ENCODE data around the gene CDK11B.
"Not testable (repeated sequence)": the region's sequence is repeated elsewhere in the genome, so short reads cannot be mapped to it uniquely, and the experiment has no call there.

Gene CDK11B

DNA sequence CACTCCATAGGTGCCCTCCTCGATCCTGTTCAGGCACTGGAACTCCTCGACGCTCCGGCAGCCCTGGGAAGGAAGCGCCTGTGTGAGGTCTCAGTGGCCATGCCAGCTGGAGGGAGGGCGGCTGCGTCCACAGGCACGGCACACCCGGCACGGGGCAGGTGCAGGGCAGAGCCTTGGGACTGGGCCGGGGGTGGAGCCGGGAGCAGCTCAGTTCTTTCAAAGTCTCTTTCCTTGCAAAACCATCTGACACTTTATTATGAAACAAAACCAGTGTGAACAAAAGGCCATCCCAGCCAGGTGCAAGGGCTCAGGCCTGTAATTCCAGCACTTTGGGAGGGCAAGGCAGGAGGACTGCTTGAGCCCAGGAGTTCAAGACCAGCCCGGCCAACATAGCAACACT is 20.3 kb downstream of the CDK11B start:
- H3K27ac ChIP-seq (ENCODE audit: low read length); H3K36me3 ChIP-seq (ENCODE audit: insufficient read depth, low read depth, low read length); H3K27me3 ChIP-seq (ENCODE audit: insufficient read depth, low read length); H3K9me3 ChIP-seq (ENCODE audit: insufficient read depth, low read depth, low read length); H3K4me1 ChIP-seq (ENCODE audit: insufficient read depth, low read length); H3K9ac ChIP-seq (ENCODE audit: low read depth, low read length); H3K4me3 ChIP-seq (ENCODE audit: low read length): not testable (repeated sequence)

DNA sequence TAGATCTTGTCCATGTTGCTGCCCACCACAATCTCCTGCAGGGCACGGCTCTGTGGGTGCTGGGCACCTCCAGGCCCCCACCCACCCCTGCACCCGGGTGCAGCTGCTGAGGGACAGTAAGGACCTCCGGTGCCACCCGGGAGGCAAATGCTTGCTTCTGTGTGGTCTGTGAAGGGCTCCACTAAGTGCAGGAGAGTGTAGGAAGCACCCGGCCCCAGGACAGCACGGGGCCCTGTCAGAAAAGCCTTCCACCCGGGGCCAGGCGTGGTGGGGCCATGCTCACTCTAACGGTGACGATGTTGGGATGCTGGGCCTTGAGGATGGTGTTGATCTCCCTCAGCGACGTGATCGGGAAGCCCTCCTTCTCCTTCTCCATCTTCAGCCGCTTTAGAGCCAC is 21.3 kb downstream of the CDK11B start:
- H3K9me3 ChIP-seq (ENCODE audit: insufficient read depth, low read depth, low read length); H3K4me1 ChIP-seq (ENCODE audit: insufficient read depth, low read length); H3K9ac ChIP-seq (ENCODE audit: low read depth, low read length); H3K36me3 ChIP-seq (ENCODE audit: insufficient read depth, low read depth, low read length); H3K27me3 ChIP-seq (ENCODE audit: insufficient read depth, low read length); H3K27ac ChIP-seq (ENCODE audit: low read length); H3K4me3 ChIP-seq (ENCODE audit: low read length): not testable (repeated sequence)

DNA sequence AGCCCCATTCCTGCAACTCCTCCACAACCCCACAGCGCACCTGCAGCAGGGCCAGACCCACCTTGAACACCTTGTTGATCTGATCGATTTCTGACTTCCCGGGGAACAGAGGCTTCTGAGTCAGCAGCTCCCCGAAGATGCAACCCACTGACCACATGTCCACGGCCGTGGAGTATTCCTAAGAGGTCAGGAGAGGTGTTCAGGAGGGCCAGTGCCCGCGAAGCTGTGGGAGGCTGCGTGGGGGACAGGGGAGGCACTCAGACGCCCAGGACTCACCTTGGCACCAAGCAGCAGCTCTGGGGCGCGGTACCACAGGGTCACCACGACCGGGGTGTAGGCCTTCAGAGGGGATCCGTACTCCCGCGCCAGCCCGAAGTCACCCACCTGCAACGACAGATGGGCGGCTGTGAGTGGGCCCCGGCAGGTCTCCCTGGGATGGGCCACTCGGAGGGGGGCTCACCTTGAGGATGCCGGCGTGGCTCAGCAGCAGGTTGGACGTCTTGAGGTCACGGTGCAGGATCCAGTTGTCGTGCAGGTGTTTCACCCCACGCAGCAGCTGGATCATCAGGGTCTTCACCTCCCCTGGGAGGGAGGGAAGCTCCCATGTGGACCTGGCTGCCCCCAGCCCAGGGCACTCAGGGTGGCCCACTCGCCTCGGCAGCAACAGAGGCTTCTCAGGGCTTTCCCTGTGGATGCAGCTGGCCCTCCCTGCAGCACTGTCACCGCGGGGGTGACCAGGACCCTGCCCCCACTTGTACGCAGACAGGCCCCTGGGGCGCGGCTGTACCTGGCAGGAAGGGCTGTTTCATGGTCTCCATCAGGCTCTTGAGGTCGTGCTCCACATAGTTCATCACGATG is 22.0 kb downstream of the CDK11B start:
- H3K4me1 ChIP-seq (ENCODE audit: insufficient read depth, low read length); H3K9me3 ChIP-seq (ENCODE audit: insufficient read depth, low read depth, low read length); H3K9ac ChIP-seq (ENCODE audit: low read depth, low read length); H3K27me3 ChIP-seq (ENCODE audit: insufficient read depth, low read length); H3K27ac ChIP-seq (ENCODE audit: low read length); H3K36me3 ChIP-seq (ENCODE audit: insufficient read depth, low read depth, low read length); H3K4me3 ChIP-seq (ENCODE audit: low read length): not testable (repeated sequence)

DNA sequence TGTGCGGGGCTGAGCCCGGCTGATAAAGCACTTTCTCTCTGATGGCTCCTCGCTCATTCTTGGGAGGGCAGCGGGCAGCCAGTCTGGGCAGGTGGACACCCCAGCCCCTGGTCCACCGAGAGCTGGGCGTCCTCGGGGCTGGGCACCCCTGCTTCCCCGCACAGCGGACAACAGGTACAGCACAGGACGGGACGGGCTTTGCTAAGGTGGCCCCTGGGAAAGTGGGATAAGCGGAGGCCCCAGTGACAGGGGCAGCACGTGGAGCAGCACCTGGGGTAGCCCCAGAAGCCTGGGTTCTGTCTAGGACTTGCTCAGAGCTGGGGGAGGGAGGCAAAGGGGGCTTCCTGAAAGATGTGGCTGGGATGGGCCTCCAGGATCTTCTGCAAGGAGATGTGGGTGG is 24.2 kb downstream of the CDK11B start:
- not testable (repeated sequence) for H3K9ac ChIP-seq (ENCODE audit: low read depth, low read length); H3K4me1 ChIP-seq (ENCODE audit: insufficient read depth, low read length); H3K9me3 ChIP-seq (ENCODE audit: insufficient read depth, low read depth, low read length); H3K36me3 ChIP-seq (ENCODE audit: insufficient read depth, low read depth, low read length); H3K27ac ChIP-seq (ENCODE audit: low read length); H3K4me3 ChIP-seq (ENCODE audit: low read length)
- H3K27me3 ChIP-seq (ENCODE audit: insufficient read depth, low read length) = peaks cover 23% of the 10 kb centered on the region

DNA sequence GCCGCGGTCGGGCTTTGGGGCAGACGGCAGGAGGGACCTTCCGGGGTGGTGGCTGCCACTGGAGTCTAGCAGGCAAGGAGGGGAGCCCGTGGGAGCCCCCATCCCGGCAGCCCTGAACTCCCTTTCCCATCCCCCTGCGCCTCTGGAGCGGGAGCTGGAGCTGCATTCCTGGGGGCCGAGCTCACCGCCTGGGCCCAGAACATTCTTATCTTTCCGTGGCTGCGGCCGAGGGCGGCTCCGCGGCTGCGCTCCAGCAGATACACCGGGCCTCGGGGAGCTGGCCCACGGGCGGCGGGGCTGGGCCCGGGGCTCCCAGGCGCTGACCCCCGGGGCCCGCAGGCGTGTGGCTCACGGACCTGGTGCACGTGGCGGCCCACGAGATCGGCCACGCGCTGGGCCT is 25.4 kb downstream of the CDK11B start:
- H3K36me3 ChIP-seq (ENCODE audit: insufficient read depth, low read depth, low read length); H3K9ac ChIP-seq (ENCODE audit: low read depth, low read length); H3K27ac ChIP-seq (ENCODE audit: low read length); H3K4me1 ChIP-seq (ENCODE audit: insufficient read depth, low read length); H3K9me3 ChIP-seq (ENCODE audit: insufficient read depth, low read depth, low read length); H3K4me3 ChIP-seq (ENCODE audit: low read length): not testable (repeated sequence)
- peaks cover 23% of the 10 kb centered on the region for H3K27me3 ChIP-seq (ENCODE audit: insufficient read depth, low read length)

DNA sequence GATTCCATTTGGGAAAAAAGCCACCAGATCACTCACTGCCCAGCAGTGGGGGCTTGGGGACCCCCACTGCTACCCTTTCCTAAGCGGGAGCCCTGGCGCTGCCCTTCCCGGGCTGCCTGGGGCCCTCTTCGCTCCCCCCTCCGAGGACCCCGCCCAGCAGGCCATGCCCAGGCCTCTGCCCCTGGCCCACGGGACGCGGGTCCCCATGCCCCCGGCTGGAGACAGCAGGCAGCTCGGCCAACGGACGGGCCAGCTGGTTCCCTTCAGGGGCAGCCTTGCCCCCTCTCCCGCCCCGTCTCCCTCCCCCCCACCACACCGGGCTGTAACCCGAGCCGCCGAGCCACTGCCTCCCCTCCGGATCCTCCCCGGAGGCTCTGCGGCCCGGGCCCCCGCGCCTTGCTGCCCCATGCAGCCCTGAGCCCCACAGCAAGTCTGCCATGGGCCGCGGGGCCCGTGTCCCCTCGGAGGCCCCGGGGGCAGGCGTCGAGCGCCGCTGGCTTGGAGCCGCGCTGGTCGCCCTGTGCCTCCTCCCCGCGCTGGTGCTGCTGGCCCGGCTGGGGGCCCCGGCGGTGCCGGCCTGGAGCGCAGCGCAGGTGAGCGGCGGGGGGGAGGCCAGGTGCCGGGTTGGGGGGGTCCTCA is 26.9 kb downstream of the CDK11B start, which contains the start of gene MMP23B:
Gene MMP23B, plus strand, starts transcription at position 392 of the 639 bp plus-strand sequence. Its CDS starts 46 bp downstream, at position 438.
- Histone ChIP-seq H3K36me3 (ENCODE audit: insufficient read depth, low read depth, low read length) (peaks cover 6% of the 10 kb centered on the region; the same call in 1 of the 2 replicates), H3K27ac (ENCODE audit: low read length) (no peak within 1 kb of the TSS), H3K27me3 (ENCODE audit: insufficient read depth, low read length) (peaks cover 23% of the 10 kb centered on the region), H3K4me1 (ENCODE audit: insufficient read depth, low read length) (no peaks in the 10 kb centered on the region), H3K4me3 (ENCODE audit: low read length) (peak within 1 kb of the TSS; percentile 30; the same call in 1 of the 2 replicates), H3K9ac (ENCODE audit: low read depth, low read length) (no peak within 1 kb of the TSS), H3K9me3 (ENCODE audit: insufficient read depth, low read depth, low read length) (no peaks in the 10 kb centered on the region)

DNA sequence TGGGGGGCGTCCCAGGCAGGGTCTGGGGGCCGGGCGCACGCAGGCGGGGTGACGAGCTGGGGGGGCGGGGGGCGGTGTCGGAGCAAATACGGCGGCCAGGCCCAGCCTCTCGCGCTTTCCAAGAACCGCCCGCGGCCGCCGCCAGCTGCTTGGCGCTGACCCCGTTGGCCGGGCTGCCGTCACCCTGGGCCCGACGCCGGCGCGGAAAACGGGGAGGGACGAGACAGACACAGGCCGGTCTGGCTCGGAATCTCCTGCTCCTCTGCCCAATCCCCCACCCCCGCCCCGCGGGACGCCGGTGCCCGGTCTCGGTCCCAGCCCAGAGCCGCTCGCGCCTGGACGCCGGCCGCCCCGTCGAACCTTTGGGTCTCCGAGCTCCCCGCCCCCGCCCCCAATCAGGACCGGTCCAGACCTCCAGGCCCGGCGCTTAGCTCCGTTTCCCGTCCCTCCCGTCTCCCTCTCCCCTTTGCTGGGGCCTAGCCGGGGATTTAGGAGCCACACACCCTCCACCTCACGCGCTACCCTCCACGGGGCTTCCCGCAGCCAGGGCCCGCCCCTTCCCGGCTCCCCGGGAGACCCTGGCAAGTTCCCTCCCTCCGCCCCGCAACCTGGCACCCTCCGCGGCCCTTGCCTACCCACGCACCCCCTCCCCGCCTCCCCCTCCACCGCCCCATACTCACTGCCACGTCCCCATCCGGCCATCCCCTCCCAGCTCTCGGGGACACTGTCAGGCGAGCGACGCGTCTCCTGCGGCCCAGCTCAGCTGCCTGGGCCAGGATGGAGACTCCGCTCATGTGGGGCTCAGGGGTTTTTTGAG is 27.6 kb downstream of the CDK11B start:
- Histone ChIP-seq H3K9ac (ENCODE audit: low read depth, low read length) (no peak overlapping the region), H3K27ac (ENCODE audit: low read length) (no peak overlapping the region), H3K4me3 (ENCODE audit: low read length) (peak overlapping the region; percentile 30; the same call in 1 of the 2 replicates)

DNA sequence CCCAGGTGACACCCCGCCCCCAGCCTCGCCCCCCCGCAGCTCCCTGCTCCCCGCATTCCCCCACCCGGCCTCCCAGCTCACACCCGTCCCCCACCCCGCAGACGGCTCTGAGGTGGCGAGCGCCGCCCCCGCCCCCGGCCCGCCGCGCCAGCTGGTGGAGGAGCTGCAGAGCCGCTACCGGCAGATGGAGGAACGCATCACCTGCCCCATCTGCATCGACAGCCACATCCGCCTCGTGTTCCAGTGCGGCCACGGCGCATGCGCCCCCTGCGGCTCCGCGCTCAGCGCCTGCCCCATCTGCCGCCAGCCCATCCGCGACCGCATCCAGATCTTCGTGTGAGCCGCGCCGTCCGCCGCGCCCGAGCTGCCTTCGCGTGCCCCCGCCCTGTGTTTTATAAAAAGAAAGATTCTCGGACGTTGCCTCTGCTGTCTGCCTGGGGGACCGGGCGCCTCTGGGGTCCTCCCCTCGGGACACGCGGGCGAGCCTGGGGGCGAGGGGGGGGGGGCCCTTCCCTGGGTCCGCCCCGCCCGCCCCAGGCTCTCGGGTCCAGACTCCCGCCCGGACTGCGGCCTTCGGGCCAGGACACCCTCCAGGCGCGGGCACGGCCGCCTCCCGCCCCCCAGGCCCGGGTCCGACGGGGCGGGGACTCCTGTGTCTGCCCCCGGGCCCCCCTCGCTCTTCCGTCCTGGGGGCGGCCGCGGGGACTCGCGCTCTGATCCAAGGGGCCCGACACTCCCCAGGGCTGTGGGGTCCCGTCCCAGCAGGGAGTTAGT is 28.4 kb downstream of the CDK11B start:
- Histone ChIP-seq H3K9me3 (ENCODE audit: insufficient read depth, low read depth, low read length) (no peaks in the 10 kb centered on the region), H3K4me3 (ENCODE audit: low read length) (no peak overlapping the region), H3K27me3 (ENCODE audit: insufficient read depth, low read length) (peaks cover 23% of the 10 kb centered on the region), H3K9ac (ENCODE audit: low read depth, low read length) (no peak overlapping the region), H3K36me3 (ENCODE audit: insufficient read depth, low read depth, low read length) (no peaks in the 10 kb centered on the region), H3K4me1 (ENCODE audit: insufficient read depth, low read length) (no peaks in the 10 kb centered on the region), H3K27ac (ENCODE audit: low read length) (no peak overlapping the region)

More for the DNA sequence above, 27.6 kb downstream of the CDK11B start:
- no peaks in the 10 kb centered on the region for H3K9me3 ChIP-seq (ENCODE audit: insufficient read depth, low read depth, low read length)
- peaks cover 23% of the 10 kb centered on the region for H3K27me3 ChIP-seq (ENCODE audit: insufficient read depth, low read length)
- H3K36me3 ChIP-seq (ENCODE audit: insufficient read depth, low read depth, low read length) = no peaks in the 10 kb centered on the region
- H3K4me1 ChIP-seq (ENCODE audit: insufficient read depth, low read length) = no peaks in the 10 kb centered on the region

DNA sequence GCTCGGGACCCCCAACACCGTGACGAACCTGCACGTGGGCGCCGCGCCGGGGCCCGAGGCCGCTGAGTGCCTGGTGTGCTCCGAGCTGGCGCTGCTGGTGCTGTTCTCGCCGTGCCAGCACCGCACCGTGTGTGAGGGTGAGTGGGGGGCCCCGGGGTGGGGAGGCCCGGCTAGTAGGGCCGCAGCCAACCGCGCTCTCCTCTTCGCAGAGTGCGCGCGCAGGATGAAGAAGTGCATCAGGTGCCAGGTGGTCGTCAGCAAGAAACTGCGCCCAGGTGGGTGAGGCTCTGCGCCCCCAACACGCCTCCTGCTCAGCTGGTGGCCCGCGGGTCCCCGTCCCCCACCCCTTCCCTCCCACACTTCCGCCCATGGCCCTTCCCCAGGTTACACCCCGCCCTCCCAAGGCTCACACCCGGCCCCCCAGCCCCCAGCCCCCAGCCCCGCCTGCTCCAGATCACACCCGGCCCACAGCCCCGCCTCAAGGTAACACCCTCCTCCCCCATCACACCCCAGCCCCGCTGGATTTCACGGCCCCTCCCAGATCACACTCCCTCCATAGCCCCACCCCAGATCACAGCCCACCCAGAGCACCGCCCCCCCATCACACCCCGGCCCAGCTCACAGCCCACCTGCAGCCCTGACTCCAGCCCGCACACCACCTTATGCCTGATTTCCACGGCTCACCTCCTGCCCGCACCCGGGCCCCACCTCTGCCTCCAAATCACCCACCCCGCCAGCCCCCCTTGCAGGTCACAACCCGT is 29.2 kb downstream of the CDK11B start:
- H3K27ac ChIP-seq (ENCODE audit: low read length) = no peak overlapping the region
- no peaks in the 10 kb centered on the region for H3K9me3 ChIP-seq (ENCODE audit: insufficient read depth, low read depth, low read length)
- no peaks in the 10 kb centered on the region for H3K4me1 ChIP-seq (ENCODE audit: insufficient read depth, low read length)
- peaks cover 23% of the 10 kb centered on the region for H3K27me3 ChIP-seq (ENCODE audit: insufficient read depth, low read length)
- H3K4me3 ChIP-seq (ENCODE audit: low read length) = peak overlapping the region; percentile 54; the same call in 1 of the 2 replicates
- H3K9ac ChIP-seq (ENCODE audit: low read depth, low read length) = no peak overlapping the region
- H3K36me3 ChIP-seq (ENCODE audit: insufficient read depth, low read depth, low read length) = no peaks in the 10 kb centered on the region

DNA sequence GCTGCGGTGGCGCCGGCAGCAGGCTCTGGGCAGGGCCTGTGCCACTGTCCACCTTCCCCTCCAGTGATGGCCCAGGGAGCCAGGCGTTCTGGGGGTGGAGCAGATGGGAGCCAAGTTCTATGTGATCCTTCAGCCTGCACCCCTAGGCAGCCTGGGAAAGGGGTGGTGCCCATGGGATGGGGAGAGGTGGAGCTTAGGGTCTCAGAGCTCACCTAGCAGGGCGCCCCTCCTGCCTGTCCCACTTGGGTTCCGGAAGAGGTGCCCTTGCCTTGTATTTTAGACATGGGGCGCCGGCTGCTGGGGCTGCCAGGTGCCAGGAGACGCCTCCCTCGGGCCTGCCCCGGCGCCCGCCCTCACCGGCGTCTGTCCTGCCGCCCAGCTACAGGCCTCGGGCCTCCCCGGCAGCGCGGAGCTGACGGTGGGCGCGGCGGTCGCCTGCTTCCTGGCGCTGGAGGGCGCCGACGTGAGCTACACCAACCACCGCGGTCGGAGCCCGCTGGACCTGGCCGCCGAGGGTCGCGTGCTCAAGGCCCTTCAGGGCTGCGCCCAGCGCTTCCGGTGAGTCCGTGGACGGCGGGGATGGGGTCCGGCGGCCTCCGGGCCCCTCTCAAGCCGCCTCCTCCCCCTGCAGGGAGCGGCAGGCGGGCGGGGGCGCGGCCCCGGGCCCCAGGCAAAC is 29.9 kb downstream of the CDK11B start:
- peak overlapping the region; percentile 54; the same call in 1 of the 2 replicates for H3K4me3 ChIP-seq (ENCODE audit: low read length)
- no peak overlapping the region for H3K27ac ChIP-seq (ENCODE audit: low read length)
- no peak overlapping the region for H3K9ac ChIP-seq (ENCODE audit: low read depth, low read length)
- no peaks in the 10 kb centered on the region for H3K36me3 ChIP-seq (ENCODE audit: insufficient read depth, low read depth, low read length)
- H3K27me3 ChIP-seq (ENCODE audit: insufficient read depth, low read length) = peaks cover 23% of the 10 kb centered on the region
- H3K4me1 ChIP-seq (ENCODE audit: insufficient read depth, low read length) = no peaks in the 10 kb centered on the region
- no peaks in the 10 kb centered on the region for H3K9me3 ChIP-seq (ENCODE audit: insufficient read depth, low read depth, low read length)

Measured in iPS-20b (cell line).